HEK293 (cell line): Measurements from ENCODE around the gene TP53BP2.

Experiments
- RBAK ChIP-seq: fragments of 450-650 bp; formaldehyde crosslinking; IDR thresholded peaks from 2 replicates; pipeline ENCODE4 v1.5.1; 2016; ENCODE audit warnings: missing biosample characterization, missing genetic modification characterization
- SP7 ChIP-seq: fragments of 450-650 bp; formaldehyde crosslinking; IDR thresholded peaks from 2 replicates; pipeline ENCODE4 v1.5.1; 2016; ENCODE audit warnings: missing biosample characterization, missing genetic modification characterization
- TRIM28 ChIP-seq: IDR thresholded peaks from 2 replicates; pipeline ENCODE4 v1.6.1; 2011; ENCODE audit warnings: low read length, control low read depth, borderline replicate concordance
- ZBTB8A ChIP-seq: fragments of 450-650 bp; formaldehyde crosslinking; IDR thresholded peaks from 2 replicates; pipeline ENCODE4 v1.5.1; 2016; ENCODE audit warnings: missing biosample characterization, missing genetic modification characterization
- ZFP3 ChIP-seq: fragments of 450-650 bp; formaldehyde crosslinking; IDR thresholded peaks from 2 replicates; pipeline ENCODE4 v1.5.1; 2016; ENCODE audit warnings: low read depth, missing biosample characterization, missing genetic modification characterization
- ZNF10 ChIP-seq: fragments of 450-650 bp; formaldehyde crosslinking; IDR thresholded peaks from 2 replicates; pipeline ENCODE4 v1.5.1; 2017; ENCODE audit warnings: missing biosample characterization, missing genetic modification characterization
- ZNF157 ChIP-seq: fragments of 450-650 bp; formaldehyde crosslinking; IDR thresholded peaks from 2 replicates; pipeline ENCODE4 v1.5.1; 2016; ENCODE audit warnings: missing biosample characterization, missing genetic modification characterization
- ZNF600 ChIP-seq: fragments of 450-650 bp; formaldehyde crosslinking; IDR thresholded peaks from 2 replicates; pipeline ENCODE4 v1.5.1; 2016; ENCODE audit warnings: missing biosample characterization, missing genetic modification characterization
- ZNF660 ChIP-seq: fragments of 450-650 bp; IDR thresholded peaks from 2 replicates; pipeline ENCODE4 v1.5.1; 2018; ENCODE audit warnings: missing biosample characterization, mild to moderate bottlenecking, missing genetic modification characterization
- ZNF76 ChIP-seq: fragments of 450-650 bp; formaldehyde crosslinking; IDR thresholded peaks from 2 replicates; pipeline ENCODE4; 2016; ENCODE audit warnings: low read depth, missing biosample characterization, missing genetic modification characterization, borderline replicate concordance
- ZNF768 ChIP-seq: fragments of 450-650 bp; formaldehyde crosslinking; IDR thresholded peaks from 2 replicates; pipeline ENCODE4 v1.5.1; 2018; ENCODE audit warnings: missing biosample characterization, mild to moderate bottlenecking, missing genetic modification characterization
- ZNF785 ChIP-seq: fragments of 450-650 bp; formaldehyde crosslinking; IDR thresholded peaks from 2 replicates; pipeline ENCODE4 v1.5.1; 2016; ENCODE audit warnings: missing biosample characterization, missing genetic modification characterization
- ZXDB ChIP-seq: fragments of 450-650 bp; formaldehyde crosslinking; IDR thresholded peaks from 2 replicates; pipeline ENCODE4 v1.5.1; 2016; ENCODE audit warnings: missing biosample characterization, missing genetic modification characterization
- TF ChIP-seq, protein P1 (sequence below): fragments of 450-650 bp; formaldehyde crosslinking; optimal IDR thresholded peaks from 2 replicates; pipeline ENCODE3; 2016; ENCODE audit warnings: missing biosample characterization, mild to moderate bottlenecking, missing genetic modification characterization
- TF ChIP-seq, protein P2 (sequence below): fragments of 450-650 bp; formaldehyde crosslinking; IDR thresholded peaks from 2 replicates; pipeline ENCODE4 v1.5.1; 2016; ENCODE audit warnings: missing biosample characterization, missing genetic modification characterization
- TF ChIP-seq, protein P3 (sequence below): fragments of 450-650 bp; formaldehyde crosslinking; IDR thresholded peaks from 2 replicates; pipeline ENCODE4 v1.5.1; 2017; ENCODE audit warnings: missing biosample characterization, missing genetic modification characterization
- TF ChIP-seq, protein P4 (sequence below): fragments of 450-650 bp; formaldehyde crosslinking; IDR thresholded peaks from 2 replicates; pipeline ENCODE4 v1.5.1; 2017; ENCODE audit warnings: missing biosample characterization, missing genetic modification characterization
- TF ChIP-seq, protein P5 (sequence below): fragments of 450-650 bp; formaldehyde crosslinking; IDR thresholded peaks from 2 replicates; pipeline ENCODE4 v1.5.1; 2016; ENCODE audit warnings: missing biosample characterization, missing genetic modification characterization, low read depth
- TF ChIP-seq, protein P6 (sequence below): fragments of 450-650 bp; formaldehyde crosslinking; IDR thresholded peaks from 2 replicates; pipeline ENCODE4 v1.5.1; 2016; ENCODE audit warnings: missing biosample characterization, missing genetic modification characterization
- TF ChIP-seq, protein P7 (sequence below): fragments of 450-650 bp; formaldehyde crosslinking; IDR thresholded peaks from 2 replicates; pipeline ENCODE4 v1.5.1; 2016; ENCODE audit warnings: missing biosample characterization, missing genetic modification characterization
- TF ChIP-seq, protein P8 (sequence below): fragments of 450-650 bp; formaldehyde crosslinking; IDR thresholded peaks from 2 replicates; pipeline ENCODE4 v1.5.1; 2016; ENCODE audit warnings: missing biosample characterization, missing genetic modification characterization, borderline replicate concordance

The TP53BP2 gene

DNA sequence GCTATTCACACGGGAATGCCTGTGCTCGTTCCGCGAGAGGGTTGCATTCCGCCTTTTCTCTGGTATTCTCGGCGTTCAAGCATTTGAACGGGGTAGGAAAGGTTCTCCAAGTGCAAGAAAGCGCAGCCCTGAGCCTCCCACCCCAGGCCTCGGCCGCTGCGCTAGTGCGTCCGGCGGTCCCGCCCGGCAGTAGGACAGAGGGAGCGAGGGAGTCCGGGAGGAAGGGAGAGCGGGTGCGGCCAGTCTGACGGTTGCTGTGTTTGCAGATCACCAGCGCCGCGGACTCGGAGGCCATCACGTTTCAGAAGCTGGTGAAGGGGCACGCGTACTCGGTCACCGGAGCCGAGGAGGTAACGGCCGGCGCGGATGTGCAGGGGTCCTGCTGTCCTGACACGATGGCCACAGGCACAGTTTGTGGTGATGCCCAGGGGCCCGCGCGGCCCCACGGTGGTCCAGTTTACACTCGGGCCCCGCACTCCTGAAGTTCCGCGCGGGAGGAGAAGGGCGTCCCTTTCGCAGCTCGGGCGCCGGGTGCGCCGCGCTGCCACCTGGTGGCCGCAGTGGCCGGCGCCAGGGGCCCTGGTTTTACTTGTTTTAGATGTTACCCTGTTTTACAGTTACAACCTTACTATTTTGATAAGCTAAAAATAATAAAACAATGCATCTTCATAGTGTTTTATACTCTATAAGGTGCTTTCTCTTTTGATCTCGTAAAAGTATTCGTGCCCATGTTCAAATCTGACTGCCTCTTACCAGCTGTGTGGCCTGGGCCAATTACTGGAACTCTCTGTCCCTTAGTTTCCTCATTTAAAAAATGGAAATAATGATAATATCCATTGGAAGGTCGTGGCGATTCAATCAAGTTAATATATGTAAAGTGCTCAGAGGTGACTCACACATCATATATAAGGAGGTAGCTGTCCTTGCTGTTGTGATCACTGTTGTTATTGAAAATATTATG is 96.7 kb downstream of the TP53BP2 start (continued):
- no peak for TF ChIP-seq ZFP3 (tag by site-specific recombination)
- TF ChIP-seq, protein P1, sequence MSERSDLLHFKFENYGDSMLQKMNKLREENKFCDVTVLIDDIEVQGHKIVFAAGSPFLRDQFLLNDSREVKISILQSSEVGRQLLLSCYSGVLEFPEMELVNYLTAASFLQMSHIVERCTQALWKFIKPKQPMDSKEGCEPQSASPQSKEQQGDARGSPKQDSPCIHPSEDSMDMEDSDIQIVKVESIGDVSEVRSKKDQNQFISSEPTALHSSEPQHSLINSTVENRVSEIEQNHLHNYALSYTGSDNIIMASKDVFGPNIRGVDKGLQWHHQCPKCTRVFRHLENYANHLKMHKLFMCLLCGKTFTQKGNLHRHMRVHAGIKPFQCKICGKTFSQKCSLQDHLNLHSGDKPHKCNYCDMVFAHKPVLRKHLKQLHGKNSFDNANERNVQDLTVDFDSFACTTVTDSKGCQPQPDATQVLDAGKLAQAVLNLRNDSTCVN (tag by site-specific recombination), result peak; percentile 29
- TF ChIP-seq, protein P2, sequence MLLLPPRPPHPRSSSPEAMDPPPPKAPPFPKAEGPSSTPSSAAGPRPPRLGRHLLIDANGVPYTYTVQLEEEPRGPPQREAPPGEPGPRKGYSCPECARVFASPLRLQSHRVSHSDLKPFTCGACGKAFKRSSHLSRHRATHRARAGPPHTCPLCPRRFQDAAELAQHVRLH (tag by site-specific recombination), result no peak
- peak; percentile 56; the same call in 1 of the 2 replicates for TF ChIP-seq ZNF10 (tag by site-specific recombination)
- peak; percentile 58 for TF ChIP-seq ZNF600 (tag by site-specific recombination)
- peak; percentile 86 for TF ChIP-seq ZNF660 (tag by site-specific recombination)
- TF ChIP-seq, protein P3, sequence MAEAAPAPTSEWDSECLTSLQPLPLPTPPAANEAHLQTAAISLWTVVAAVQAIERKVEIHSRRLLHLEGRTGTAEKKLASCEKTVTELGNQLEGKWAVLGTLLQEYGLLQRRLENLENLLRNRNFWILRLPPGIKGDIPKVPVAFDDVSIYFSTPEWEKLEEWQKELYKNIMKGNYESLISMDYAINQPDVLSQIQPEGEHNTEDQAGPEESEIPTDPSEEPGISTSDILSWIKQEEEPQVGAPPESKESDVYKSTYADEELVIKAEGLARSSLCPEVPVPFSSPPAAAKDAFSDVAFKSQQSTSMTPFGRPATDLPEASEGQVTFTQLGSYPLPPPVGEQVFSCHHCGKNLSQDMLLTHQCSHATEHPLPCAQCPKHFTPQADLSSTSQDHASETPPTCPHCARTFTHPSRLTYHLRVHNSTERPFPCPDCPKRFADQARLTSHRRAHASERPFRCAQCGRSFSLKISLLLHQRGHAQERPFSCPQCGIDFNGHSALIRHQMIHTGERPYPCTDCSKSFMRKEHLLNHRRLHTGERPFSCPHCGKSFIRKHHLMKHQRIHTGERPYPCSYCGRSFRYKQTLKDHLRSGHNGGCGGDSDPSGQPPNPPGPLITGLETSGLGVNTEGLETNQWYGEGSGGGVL (tag by site-specific recombination), result no peak
- 0 out of 2 replicates have a peak, but pooled peaks have one; percentile 15 for TF ChIP-seq ZNF768 (tag by site-specific recombination)
- TF ChIP-seq, protein P4, sequence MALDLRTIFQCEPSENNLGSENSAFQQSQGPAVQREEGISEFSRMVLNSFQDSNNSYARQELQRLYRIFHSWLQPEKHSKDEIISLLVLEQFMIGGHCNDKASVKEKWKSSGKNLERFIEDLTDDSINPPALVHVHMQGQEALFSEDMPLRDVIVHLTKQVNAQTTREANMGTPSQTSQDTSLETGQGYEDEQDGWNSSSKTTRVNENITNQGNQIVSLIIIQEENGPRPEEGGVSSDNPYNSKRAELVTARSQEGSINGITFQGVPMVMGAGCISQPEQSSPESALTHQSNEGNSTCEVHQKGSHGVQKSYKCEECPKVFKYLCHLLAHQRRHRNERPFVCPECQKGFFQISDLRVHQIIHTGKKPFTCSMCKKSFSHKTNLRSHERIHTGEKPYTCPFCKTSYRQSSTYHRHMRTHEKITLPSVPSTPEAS, result no peak
- TF ChIP-seq RBAK, result no peak
- TF ChIP-seq, protein P5, sequence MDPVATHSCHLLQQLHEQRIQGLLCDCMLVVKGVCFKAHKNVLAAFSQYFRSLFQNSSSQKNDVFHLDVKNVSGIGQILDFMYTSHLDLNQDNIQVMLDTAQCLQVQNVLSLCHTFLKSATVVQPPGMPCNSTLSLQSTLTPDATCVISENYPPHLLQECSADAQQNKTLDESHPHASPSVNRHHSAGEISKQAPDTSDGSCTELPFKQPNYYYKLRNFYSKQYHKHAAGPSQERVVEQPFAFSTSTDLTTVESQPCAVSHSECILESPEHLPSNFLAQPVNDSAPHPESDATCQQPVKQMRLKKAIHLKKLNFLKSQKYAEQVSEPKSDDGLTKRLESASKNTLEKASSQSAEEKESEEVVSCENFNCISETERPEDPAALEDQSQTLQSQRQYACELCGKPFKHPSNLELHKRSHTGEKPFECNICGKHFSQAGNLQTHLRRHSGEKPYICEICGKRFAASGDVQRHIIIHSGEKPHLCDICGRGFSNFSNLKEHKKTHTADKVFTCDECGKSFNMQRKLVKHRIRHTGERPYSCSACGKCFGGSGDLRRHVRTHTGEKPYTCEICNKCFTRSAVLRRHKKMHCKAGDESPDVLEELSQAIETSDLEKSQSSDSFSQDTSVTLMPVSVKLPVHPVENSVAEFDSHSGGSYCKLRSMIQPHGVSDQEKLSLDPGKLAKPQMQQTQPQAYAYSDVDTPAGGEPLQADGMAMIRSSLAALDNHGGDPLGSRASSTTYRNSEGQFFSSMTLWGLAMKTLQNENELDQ (tag by site-specific recombination), result no peak
- TF ChIP-seq, protein P6, sequence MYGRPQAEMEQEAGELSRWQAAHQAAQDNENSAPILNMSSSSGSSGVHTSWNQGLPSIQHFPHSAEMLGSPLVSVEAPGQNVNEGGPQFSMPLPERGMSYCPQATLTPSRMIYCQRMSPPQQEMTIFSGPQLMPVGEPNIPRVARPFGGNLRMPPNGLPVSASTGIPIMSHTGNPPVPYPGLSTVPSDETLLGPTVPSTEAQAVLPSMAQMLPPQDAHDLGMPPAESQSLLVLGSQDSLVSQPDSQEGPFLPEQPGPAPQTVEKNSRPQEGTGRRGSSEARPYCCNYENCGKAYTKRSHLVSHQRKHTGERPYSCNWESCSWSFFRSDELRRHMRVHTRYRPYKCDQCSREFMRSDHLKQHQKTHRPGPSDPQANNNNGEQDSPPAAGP, result peak; percentile 24; the same call in 1 of the 2 replicates
- no peak for TF ChIP-seq ZNF76 (tag by site-specific recombination)
- TF ChIP-seq, protein P7, sequence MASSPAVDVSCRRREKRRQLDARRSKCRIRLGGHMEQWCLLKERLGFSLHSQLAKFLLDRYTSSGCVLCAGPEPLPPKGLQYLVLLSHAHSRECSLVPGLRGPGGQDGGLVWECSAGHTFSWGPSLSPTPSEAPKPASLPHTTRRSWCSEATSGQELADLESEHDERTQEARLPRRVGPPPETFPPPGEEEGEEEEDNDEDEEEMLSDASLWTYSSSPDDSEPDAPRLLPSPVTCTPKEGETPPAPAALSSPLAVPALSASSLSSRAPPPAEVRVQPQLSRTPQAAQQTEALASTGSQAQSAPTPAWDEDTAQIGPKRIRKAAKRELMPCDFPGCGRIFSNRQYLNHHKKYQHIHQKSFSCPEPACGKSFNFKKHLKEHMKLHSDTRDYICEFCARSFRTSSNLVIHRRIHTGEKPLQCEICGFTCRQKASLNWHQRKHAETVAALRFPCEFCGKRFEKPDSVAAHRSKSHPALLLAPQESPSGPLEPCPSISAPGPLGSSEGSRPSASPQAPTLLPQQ (tag by site-specific recombination), result 0 out of 2 replicates have a peak, but pooled peaks have one; percentile 43
- peak; percentile 40; the same call in 1 of the 2 replicates for TF ChIP-seq SP7 (tag by site-specific recombination)
- TF ChIP-seq ZXDB (tag by site-specific recombination), result peak; percentile 23; the same call in 1 of the 2 replicates
- no peak for TF ChIP-seq ZNF785 (tag by site-specific recombination)
- TF ChIP-seq ZNF157 (tag by site-specific recombination), result no peak
- TF ChIP-seq, protein P8, sequence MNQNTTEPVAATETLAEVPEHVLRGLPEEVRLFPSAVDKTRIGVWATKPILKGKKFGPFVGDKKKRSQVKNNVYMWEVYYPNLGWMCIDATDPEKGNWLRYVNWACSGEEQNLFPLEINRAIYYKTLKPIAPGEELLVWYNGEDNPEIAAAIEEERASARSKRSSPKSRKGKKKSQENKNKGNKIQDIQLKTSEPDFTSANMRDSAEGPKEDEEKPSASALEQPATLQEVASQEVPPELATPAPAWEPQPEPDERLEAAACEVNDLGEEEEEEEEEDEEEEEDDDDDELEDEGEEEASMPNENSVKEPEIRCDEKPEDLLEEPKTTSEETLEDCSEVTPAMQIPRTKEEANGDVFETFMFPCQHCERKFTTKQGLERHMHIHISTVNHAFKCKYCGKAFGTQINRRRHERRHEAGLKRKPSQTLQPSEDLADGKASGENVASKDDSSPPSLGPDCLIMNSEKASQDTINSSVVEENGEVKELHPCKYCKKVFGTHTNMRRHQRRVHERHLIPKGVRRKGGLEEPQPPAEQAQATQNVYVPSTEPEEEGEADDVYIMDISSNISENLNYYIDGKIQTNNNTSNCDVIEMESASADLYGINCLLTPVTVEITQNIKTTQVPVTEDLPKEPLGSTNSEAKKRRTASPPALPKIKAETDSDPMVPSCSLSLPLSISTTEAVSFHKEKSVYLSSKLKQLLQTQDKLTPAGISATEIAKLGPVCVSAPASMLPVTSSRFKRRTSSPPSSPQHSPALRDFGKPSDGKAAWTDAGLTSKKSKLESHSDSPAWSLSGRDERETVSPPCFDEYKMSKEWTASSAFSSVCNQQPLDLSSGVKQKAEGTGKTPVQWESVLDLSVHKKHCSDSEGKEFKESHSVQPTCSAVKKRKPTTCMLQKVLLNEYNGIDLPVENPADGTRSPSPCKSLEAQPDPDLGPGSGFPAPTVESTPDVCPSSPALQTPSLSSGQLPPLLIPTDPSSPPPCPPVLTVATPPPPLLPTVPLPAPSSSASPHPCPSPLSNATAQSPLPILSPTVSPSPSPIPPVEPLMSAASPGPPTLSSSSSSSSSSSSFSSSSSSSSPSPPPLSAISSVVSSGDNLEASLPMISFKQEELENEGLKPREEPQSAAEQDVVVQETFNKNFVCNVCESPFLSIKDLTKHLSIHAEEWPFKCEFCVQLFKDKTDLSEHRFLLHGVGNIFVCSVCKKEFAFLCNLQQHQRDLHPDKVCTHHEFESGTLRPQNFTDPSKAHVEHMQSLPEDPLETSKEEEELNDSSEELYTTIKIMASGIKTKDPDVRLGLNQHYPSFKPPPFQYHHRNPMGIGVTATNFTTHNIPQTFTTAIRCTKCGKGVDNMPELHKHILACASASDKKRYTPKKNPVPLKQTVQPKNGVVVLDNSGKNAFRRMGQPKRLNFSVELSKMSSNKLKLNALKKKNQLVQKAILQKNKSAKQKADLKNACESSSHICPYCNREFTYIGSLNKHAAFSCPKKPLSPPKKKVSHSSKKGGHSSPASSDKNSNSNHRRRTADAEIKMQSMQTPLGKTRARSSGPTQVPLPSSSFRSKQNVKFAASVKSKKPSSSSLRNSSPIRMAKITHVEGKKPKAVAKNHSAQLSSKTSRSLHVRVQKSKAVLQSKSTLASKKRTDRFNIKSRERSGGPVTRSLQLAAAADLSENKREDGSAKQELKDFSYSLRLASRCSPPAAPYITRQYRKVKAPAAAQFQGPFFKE, result peak; percentile 42; the same call in 1 of the 2 replicates
- TF ChIP-seq TRIM28, result peak; percentile 13; the same call in 1 of the 2 replicates
- peak; percentile 66 for TF ChIP-seq ZBTB8A (tag by site-specific recombination)
